Lower lobe of right lung (tissue), 2 donors: Measurements from ENCODE around the gene LDHD. TPM values are rescaled to one million over a fixed set of nuclear protein-coding genes. Genes with fewer than 3 reads are reported as not detected.

ENCODE experiments used
- ATAC-seq, 2 donors: fragments of 200-7000 bp; cut with Tn5 transposase; one replicate each; pipeline ENCODE4 v1.9.1; 2020 to 2022; ENCODE audit warnings: mild to moderate bottlenecking in 2 of 2, moderate library complexity in 2 of 2
- DNase-seq: peaks from one replicate; pipeline ENCODE4 v3.0.0-alpha.2; 2020
- H3K27ac ChIP-seq: fragments of 200-600 bp; one replicate; pipeline ENCODE4 v1.8.0; 2022
- H3K27me3 ChIP-seq: fragments of 200-600 bp; one replicate; pipeline ENCODE4 v1.8.0; 2022; ENCODE audit warnings: low read depth
- H3K36me3 ChIP-seq: fragments of 200-600 bp; one replicate; pipeline ENCODE4 v1.8.0; 2022; ENCODE audit warnings: mild to moderate bottlenecking
- H3K4me1 ChIP-seq: fragments of 200-600 bp; one replicate; pipeline ENCODE4 v1.8.0; 2022
- H3K4me3 ChIP-seq: fragments of 200-600 bp; one replicate; pipeline ENCODE4 v1.8.0; 2022; ENCODE audit warnings: mild to moderate bottlenecking
- H3K9me3 ChIP-seq: fragments of 200-600 bp; one replicate; pipeline ENCODE4 v1.8.0; 2022
- intact Hi-C: fragments of 100-400 bp; cut with DNase I; formaldehyde crosslinking; loops from one replicate; pipeline ENCODE4 v1.11.0; 2022
- total RNA-seq: library from RNA; stranded (reverse); fragmentation: NEBNext Ultra II Directional; extraction: Animal tissue kit (Norgen Biotek cat#: 25700); gene quantifications from one replicate; pipeline ENCODE4 v1.2.1, GENCODE V29; 2021
- TF ChIP-seq, protein P1 (sequence below): fragments of 200-600 bp; IDR thresholded peaks from one replicate; pipeline ENCODE4 v1.8.0; 2022; ENCODE audit warnings: antibody characterized with exemption, mild to moderate bottlenecking
- donor health status: DM: no; HTN: yes; CAD: no; lungs with severe emphysema.

LDHD gene
- total RNA-seq, 1 donor from 2014 or later, result 13.2 TPM

DNA sequence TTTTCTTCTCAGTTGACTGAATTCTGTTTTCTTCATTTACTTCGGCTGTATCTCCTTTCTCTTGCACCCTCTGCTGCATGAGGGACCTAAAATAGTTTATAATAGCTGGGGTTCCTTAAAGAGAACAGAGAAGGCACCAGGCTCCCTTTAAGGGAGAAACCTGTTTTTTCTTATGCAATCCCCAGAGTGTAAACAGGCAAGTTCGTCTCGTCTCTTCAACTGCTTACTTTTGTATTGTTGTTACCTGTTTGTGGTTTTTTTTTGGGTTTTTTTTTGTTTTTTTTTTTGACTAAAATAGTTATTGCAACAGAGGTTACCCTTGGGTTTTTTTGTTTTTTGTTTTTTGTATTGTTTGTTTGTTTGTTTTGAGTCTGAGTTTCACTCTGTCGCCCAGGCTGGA is 3.7 kb upstream of the LDHD start:
- DNase-seq (no peak), ATAC-seq (no peak)
- Histone ChIP-seq H3K27ac (no peak overlapping the region), H3K4me3 (no peak overlapping the region), H3K36me3 (no peaks in the 10 kb centered on the region), H3K9me3 (peaks cover 10% of the 10 kb centered on the region), H3K27me3 (no peaks in the 10 kb centered on the region), H3K4me1 (peaks cover 21% of the 10 kb centered on the region)
- TF ChIP-seq, protein P1, sequence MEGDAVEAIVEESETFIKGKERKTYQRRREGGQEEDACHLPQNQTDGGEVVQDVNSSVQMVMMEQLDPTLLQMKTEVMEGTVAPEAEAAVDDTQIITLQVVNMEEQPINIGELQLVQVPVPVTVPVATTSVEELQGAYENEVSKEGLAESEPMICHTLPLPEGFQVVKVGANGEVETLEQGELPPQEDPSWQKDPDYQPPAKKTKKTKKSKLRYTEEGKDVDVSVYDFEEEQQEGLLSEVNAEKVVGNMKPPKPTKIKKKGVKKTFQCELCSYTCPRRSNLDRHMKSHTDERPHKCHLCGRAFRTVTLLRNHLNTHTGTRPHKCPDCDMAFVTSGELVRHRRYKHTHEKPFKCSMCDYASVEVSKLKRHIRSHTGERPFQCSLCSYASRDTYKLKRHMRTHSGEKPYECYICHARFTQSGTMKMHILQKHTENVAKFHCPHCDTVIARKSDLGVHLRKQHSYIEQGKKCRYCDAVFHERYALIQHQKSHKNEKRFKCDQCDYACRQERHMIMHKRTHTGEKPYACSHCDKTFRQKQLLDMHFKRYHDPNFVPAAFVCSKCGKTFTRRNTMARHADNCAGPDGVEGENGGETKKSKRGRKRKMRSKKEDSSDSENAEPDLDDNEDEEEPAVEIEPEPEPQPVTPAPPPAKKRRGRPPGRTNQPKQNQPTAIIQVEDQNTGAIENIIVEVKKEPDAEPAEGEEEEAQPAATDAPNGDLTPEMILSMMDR, result no peak
- intact Hi-C loops, result no loop called here

DNA sequence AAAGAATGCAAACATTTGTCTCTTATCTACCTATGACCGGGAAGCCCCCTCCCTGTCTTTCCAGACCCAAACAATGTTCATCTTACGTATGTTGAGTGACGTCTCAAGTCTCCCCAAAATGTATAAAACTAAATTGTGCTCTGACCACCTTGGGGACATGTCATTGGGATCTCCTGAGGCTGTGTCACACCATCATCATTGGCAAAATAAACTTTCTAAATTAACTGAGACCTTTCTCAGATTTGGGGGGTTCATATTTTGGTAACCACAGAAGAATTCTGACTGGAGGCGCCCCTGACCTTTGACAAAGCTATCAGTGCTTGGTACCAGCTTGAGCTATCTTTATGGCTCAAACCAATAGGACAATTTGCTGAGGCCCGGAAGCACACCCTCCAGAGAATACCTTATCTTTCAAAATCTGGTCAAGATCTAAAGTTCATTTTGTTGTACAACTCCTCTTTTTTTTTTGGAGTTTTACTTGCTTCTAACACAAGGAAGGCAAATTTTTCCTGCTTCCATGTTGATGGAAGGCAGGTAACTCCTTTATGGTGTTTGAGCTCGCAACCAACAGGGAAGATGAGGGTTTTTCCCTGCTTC is 2.5 kb upstream of the LDHD start:
- Histone ChIP-seq H3K4me1 (peaks cover 22% of the 10 kb centered on the region), H3K9me3 (peaks cover 10% of the 10 kb centered on the region), H3K4me3 (no peak overlapping the region), H3K27ac (no peak overlapping the region), H3K27me3 (no peaks in the 10 kb centered on the region), H3K36me3 (no peaks in the 10 kb centered on the region)
- intact Hi-C loops, result no loop called here
- TF ChIP-seq, protein P1, result no peak
- no peak for ATAC-seq
- no peak for DNase-seq

DNA sequence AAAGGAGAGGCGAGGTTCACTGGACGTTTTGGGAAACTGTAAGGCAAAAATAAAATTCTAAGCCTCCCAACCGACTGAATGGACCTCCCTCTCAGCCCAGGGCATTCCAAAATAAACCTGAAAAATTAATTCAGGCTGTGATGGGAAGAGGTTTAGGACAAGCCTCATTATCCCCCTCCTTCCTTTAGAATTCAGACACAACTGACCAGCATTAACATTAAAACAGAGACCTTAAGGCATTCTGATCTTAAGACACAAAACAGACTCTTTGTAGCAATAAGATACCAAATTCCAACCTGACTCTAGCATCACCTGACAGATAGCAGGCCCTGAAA is 298 bp upstream of the LDHD start:
- H3K36me3 ChIP-seq, result no peaks in the 10 kb centered on the region
- peak overlapping the region; percentile 80 for H3K27ac ChIP-seq
- H3K4me3 ChIP-seq, result peak overlapping the region; percentile 66
- peaks cover 33% of the 10 kb centered on the region for H3K4me1 ChIP-seq
- DNase-seq (no peak), ATAC-seq (no peak)
- peaks cover 6% of the 10 kb centered on the region for H3K9me3 ChIP-seq
- H3K27me3 ChIP-seq, result no peaks in the 10 kb centered on the region
- intact Hi-C loops, result no loop called here
- TF ChIP-seq, protein P1, result no peak

DNA sequence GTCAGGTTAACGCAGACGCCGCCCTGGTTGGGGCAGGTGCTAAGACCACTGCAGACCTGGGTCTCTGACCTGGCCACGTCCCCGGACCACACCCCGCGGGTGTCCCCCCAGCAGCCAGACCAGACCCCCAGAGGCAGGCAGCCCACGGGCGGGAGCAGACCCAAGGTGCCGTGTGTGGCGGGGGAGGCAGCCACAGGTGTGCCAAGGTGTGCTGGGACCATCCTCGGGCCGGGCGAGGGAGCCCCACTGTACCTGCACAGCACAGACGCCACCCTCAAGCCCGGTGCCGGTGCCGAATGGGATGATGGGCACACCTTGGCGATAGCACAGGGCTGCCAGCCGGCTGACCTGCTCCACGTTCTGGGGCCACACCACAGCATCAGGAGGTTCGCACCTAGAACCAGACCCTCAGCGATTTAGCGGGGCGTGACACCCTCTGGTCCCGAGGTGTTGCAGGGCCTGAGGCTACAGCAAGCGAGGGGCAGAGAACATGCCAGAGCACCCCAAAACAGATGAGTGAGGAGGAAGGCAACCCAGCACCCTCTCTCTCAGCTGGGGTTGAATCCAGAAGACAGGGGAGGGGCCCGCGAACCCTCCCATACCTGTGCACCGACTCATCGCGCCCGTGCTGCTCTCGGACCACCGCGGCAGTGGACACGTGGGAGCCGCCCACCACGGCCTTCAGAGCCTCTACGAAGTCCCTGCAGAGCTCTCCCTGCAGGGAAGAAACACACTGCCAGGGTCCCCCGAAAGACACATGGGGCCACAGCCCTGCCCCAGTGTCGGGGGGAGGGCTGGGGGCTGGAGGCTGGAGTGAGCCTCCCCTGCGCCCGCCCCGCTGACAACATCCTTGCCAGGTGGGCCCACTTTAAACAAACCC is 1.4 kb downstream of the LDHD start:
- H3K4me1 ChIP-seq, result peaks cover 50% of the 10 kb centered on the region

DNA sequence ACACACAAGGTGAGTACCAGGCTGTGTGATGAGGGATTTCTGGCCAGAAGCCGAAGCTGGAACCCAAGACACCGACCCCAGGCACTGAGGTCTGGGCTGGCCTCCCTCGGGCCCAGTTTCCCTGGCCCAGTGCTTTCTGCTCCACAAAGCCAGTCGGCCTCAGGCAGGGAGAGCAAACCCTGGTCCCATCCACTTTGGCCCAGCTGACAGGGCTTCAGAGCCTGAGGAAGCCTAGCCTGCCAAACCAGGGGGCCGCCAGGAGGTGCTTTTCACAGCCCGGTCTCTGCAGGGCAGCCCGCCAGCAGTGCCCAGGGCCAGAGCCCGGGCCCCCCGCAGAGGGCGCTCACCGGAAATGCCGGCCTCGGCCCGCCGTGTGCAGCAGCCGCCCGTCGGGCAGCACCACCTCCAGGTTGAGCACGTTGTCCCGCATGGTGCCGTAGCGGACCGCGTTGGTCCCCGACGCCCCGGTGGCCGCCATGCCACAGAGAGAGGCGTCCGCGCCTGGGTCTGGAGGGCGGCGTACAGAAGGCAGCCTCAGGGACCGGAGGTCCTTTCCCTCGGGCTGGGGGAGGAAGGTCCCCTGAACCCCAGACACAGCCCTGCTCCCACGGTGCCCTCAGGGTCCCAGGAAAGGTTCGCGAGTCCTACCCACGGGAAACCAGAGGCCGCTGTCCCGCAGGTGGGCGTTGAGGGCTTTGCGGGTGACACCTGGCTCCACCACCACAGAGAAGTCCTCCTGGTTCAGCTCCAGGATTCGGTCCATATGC is 2.2 kb downstream of the LDHD start:
- Histone ChIP-seq H3K27me3 (no peaks in the 10 kb centered on the region), H3K9me3 (no peaks in the 10 kb centered on the region), H3K4me1 (peaks cover 58% of the 10 kb centered on the region), H3K36me3 (no peaks in the 10 kb centered on the region), H3K27ac (no peak overlapping the region), H3K4me3 (no peak overlapping the region)
- TF ChIP-seq, protein P1, result no peak
- intact Hi-C loops, result loop anchor here (5.0 kb wide), 1 partner anchor 117 kb away; the partner anchor contains the start of gene ZNRF1
- ATAC-seq (no peak), DNase-seq (no peak)

More for the DNA sequence above, 1.4 kb downstream of the LDHD start:
- no peak for ATAC-seq
- peak overlapping the region; percentile 66 for H3K4me3 ChIP-seq
- H3K27ac ChIP-seq, result no peak overlapping the region
- intact Hi-C loops, result loop anchor here (5.0 kb wide), 1 partner anchor 118 kb away; the partner anchor contains the start of gene ZNRF1
- TF ChIP-seq, protein P1, result no peak
- no peaks in the 10 kb centered on the region for H3K36me3 ChIP-seq
- DNase-seq, result no peak
- H3K27me3 ChIP-seq, result no peaks in the 10 kb centered on the region
- H3K9me3 ChIP-seq, result no peaks in the 10 kb centered on the region
